AG04449 (cell line): ENCODE results near the gene ANKRD33.

ENCODE experiments used
- CTCF ChIA-PET: fragments of 350-600 bp; formaldehyde crosslinking; extraction: SDS; loops from one replicate; lab custom pipeline; 2021; ENCODE audit warnings: antibody characterized with exemption; lab: Yijun Ruan, JAX
- POLR2A ChIA-PET: fragments of 400-600, 350-600 bp; formaldehyde crosslinking; extraction: SDS; loops from one replicate; lab custom pipeline; 2020; ENCODE audit warnings: antibody characterized with exemption, inconsistent platforms; lab: Yijun Ruan, JAX
- DNase-seq: peaks from one replicate; pipeline ENCODE4 v3.0.0-alpha.2; 2010; ENCODE audit warnings: low read depth, low spot score
- H3K4me3 ChIP-seq: 2 replicates; pipeline ENCODE4 v1.5.1; 2011; ENCODE audit warnings: low read depth, mild to moderate bottlenecking, control low read depth, low read length
- TF ChIP-seq, protein P1 (sequence below): IDR thresholded peaks from one replicate; pipeline ENCODE4 v1.5.1; 2011; ENCODE audit warnings: mild to moderate bottlenecking, moderate library complexity, low read length, control low read depth, inconsistent platforms; ENCODE audit not compliant: insufficient read depth; ENCODE audit errors: missing control alignments

The ANKRD33 gene

DNA sequence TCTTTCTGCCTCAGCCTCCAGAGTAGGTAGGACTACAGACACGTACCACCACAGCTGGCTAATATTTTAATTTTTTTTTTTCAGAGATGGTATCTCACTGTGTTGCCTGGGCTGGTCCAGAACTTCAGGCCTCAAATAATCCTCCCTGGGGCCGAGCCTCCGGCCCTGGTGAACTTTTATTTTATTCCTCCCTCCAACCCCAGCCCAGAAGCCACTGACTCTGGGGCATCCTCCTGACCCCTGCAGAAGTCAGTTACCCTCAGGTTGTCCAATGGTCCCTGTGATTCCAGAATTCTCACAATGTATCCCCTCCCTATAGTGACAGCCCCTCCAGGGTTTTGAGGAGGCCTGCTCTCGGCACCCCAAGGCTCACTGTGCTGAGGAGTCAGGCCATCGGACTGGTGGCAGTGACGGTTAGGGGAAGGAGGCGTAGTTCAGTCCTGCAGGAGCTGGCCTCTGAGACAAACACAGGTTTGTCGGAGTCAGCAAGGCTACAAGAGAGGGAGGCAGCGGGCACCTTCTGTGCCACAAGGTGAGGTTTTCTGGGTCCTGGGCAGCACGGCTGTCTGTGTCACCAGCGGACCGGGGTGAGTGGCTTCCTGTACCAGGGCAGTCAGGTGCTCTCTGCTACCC lies 20.0 kb upstream of the ANKRD33 start:
- CTCF ChIA-PET = interaction anchor here (1.0 to 1.4 kb wide), 3 partner anchors 11 to 113 kb away, joined by 3 to 5 read pairs (median 4); no protein-coding TSS in a partner anchor
- TF ChIP-seq, protein P1, sequence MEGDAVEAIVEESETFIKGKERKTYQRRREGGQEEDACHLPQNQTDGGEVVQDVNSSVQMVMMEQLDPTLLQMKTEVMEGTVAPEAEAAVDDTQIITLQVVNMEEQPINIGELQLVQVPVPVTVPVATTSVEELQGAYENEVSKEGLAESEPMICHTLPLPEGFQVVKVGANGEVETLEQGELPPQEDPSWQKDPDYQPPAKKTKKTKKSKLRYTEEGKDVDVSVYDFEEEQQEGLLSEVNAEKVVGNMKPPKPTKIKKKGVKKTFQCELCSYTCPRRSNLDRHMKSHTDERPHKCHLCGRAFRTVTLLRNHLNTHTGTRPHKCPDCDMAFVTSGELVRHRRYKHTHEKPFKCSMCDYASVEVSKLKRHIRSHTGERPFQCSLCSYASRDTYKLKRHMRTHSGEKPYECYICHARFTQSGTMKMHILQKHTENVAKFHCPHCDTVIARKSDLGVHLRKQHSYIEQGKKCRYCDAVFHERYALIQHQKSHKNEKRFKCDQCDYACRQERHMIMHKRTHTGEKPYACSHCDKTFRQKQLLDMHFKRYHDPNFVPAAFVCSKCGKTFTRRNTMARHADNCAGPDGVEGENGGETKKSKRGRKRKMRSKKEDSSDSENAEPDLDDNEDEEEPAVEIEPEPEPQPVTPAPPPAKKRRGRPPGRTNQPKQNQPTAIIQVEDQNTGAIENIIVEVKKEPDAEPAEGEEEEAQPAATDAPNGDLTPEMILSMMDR = no peak
- POLR2A ChIA-PET = no interaction called here
- no peak overlapping the region for H3K4me3 ChIP-seq
- no peak for DNase-seq

DNA sequence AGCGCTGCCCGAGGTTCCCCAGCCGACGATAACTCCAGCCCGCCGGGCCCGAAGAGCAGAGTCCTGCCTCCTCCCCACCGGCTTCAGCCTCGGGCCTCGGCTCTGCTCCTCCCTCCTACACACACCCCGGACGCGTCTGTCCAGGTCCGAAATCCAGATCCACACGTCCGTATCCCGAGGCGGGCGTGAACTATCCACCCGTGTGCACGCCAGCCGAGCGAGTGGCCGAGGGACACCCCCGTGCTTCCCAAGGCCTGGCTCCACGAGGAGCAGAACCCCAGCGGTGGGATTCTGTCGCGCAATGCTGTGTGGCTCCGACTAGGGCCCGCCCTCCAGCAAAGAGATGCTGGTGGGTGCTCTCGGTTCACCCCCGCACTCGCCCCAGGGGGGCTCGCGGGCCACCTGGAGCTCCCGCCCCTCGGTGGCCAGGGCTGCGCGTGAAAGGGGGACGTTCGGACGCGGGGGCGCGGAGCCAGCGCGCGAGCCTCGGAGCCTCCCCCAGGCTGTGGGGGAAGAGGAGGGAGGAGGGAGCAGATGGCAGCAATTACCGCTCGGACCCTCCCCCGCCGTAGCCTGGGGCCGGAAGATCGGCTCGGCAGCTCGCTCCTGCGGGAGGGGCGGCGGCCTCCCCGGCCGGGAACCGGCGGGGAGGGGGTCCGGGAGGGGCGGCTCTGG lies 18.9 kb upstream of the ANKRD33 start:
- ChIA-PET POLR2A (no interaction called here), CTCF (interaction anchor here (0.6 to 1.8 kb wide), 8 partner anchors 8 to 448 kb away, joined by 3 to 8 read pairs (median 4); no protein-coding TSS in a partner anchor)
- TF ChIP-seq, protein P1 = no peak
- H3K4me3 ChIP-seq = peak overlapping the region; percentile 46
- DNase-seq = no peak

DNA sequence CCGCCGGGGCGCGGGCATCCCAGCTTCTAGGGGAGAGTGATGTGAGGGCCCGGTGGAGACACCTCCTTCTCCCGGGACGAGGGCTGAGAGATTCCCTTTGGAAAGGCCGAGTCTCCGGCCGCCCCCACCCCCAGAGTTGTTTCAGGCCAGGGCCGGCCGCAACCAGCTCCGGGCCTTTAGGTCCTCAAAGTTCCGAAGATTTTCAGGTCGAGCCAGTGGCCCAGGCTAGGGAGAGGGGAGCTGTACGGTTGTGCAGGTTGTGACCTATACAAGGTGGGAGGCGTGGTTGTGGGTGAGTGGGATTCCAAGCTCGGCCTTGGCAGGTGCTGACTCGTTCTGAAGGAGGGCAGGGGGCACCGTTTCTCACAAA lies 18.4 kb upstream of the ANKRD33 start:
- H3K4me3 ChIP-seq = peak overlapping the region; percentile 46
- CTCF ChIA-PET = interaction anchor here (1.0 to 1.8 kb wide), 7 partner anchors 9 to 449 kb away, joined by 3 to 8 read pairs (median 5); no protein-coding TSS in a partner anchor
- POLR2A ChIA-PET = no interaction called here

DNA sequence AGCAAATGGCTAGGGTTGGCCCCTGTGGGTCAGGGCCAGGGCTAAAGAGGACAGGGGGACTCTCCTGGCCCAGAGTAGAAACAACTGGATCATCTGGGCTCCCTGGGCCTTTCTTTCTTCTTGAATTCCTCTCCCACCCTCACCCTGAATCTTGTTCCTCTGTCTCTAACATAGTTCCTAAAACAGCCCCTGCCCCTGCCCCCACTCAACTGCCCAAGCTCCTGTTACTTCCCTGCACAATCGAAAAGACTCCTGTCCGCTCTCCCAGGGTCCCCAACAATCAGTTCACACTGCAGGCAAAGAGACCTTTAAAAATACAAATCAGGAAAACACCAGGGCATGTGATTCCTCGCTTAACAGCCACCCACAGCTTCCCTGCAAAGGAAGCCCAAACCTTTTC lies 18.0 kb upstream of the ANKRD33 start:
- DNase-seq = no peak
- POLR2A ChIA-PET = no interaction called here
- CTCF ChIA-PET = interaction anchor here (1.0 to 7.1 kb wide), 9 partner anchors 6 to 449 kb away, joined by 3 to 73 read pairs (median 5); no protein-coding TSS in a partner anchor
- H3K4me3 ChIP-seq = no peak overlapping the region
- TF ChIP-seq, protein P1 = no peak

More for the DNA sequence above, 18.4 kb upstream of the ANKRD33 start:
- TF ChIP-seq, protein P1 = no peak
- DNase-seq = no peak

DNA sequence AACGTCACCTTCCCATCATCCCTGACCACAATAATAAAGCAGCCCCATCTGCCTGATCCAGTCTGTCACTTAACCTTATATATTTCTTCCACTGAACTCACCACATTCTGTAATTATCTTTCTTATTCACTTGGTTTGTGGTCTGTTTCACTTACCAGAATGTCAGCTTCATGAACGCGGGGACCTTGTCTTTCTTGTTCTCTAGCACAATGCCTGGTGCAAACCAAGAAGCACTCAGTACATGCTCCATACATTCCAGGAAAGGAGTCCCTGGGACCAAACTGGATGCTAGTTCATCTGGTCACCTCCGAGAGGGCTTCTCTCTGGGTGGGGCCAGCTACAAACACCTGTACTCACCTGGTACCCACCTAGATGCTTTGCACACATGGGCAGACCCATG lies 17.4 kb upstream of the ANKRD33 start:
- no peak overlapping the region for H3K4me3 ChIP-seq
- POLR2A ChIA-PET = no interaction called here
- TF ChIP-seq, protein P1 = no peak
- CTCF ChIA-PET = interaction anchor here (1.3 to 7.1 kb wide), 3 partner anchors 7 to 450 kb away, joined by 3 to 73 read pairs (median 8); no protein-coding TSS in a partner anchor
- DNase-seq = no peak

DNA sequence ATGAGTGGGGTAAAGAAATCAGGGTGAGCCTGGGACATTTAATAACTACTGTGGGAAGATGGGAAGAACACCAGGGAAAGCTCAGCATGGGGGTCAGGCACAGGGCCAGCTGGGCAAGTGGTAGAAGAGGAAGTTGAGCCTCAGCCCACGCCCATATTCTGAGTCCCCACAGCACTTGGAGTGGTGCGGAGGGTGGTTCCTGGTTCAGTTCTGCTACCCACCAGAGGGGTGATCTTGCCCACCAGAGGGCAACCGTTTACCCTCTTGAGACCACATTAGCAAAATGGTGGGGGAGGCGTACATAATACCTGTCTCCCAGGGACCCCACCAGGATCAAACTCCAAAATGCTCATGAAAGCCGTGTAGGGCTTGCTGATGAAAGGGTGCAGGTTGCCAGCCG lies 16.8 kb upstream of the ANKRD33 start:
- CTCF ChIA-PET = interaction anchor here (0.9 to 7.1 kb wide), 5 partner anchors 8 to 450 kb away, joined by 3 to 147 read pairs (median 3); partner anchors contain the start of gene SLC4A8
- TF ChIP-seq, protein P1 = no peak
- no peak overlapping the region for H3K4me3 ChIP-seq
- POLR2A ChIA-PET = no interaction called here
- no peak for DNase-seq
